ENCODE results near the gene TTL.

- TF ChIP-seq TAF1 (IDR thresholded peaks at IDR 0.05; ENCODE audit: low read depth) (no peak), EP300 (conservative IDR thresholded peaks at IDR 0.05; ENCODE audit: poor library complexity, severe bottlenecking) (no peak), CTCF (IDR thresholded peaks at IDR 0.05; ENCODE audit: poor library complexity, severe bottlenecking) (no peak)
- TF ChIP-seq, protein P1, sequence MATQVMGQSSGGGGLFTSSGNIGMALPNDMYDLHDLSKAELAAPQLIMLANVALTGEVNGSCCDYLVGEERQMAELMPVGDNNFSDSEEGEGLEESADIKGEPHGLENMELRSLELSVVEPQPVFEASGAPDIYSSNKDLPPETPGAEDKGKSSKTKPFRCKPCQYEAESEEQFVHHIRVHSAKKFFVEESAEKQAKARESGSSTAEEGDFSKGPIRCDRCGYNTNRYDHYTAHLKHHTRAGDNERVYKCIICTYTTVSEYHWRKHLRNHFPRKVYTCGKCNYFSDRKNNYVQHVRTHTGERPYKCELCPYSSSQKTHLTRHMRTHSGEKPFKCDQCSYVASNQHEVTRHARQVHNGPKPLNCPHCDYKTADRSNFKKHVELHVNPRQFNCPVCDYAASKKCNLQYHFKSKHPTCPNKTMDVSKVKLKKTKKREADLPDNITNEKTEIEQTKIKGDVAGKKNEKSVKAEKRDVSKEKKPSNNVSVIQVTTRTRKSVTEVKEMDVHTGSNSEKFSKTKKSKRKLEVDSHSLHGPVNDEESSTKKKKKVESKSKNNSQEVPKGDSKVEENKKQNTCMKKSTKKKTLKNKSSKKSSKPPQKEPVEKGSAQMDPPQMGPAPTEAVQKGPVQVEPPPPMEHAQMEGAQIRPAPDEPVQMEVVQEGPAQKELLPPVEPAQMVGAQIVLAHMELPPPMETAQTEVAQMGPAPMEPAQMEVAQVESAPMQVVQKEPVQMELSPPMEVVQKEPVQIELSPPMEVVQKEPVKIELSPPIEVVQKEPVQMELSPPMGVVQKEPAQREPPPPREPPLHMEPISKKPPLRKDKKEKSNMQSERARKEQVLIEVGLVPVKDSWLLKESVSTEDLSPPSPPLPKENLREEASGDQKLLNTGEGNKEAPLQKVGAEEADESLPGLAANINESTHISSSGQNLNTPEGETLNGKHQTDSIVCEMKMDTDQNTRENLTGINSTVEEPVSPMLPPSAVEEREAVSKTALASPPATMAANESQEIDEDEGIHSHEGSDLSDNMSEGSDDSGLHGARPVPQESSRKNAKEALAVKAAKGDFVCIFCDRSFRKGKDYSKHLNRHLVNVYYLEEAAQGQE (IDR thresholded peaks at IDR 0.05; ENCODE audit: borderline replicate concordance): no peak
Observed at GRCh38 chr2:112483042-112483473, 1.1 kb downstream of the TTL start.

Measured in neural cell (in vitro differentiated cells).